HG03457 (cell line): ENCODE data around the gene ATG4C.
"Not testable (repeated sequence)": the region's sequence is repeated elsewhere in the genome, so short reads cannot be mapped to it uniquely, and the experiment has no call there.

ENCODE experiments used
- ATAC-seq: cut with Tn5 transposase; IDR thresholded peaks from one replicate; pipeline ENCODE4 v1.9.1; 2021; ENCODE audit warnings: moderate number of reproducible peaks; ENCODE audit not compliant: unreplicated experiment

The ATG4C gene, protein sequence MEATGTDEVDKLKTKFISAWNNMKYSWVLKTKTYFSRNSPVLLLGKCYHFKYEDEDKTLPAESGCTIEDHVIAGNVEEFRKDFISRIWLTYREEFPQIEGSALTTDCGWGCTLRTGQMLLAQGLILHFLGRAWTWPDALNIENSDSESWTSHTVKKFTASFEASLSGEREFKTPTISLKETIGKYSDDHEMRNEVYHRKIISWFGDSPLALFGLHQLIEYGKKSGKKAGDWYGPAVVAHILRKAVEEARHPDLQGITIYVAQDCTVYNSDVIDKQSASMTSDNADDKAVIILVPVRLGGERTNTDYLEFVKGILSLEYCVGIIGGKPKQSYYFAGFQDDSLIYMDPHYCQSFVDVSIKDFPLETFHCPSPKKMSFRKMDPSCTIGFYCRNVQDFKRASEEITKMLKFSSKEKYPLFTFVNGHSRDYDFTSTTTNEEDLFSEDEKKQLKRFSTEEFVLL

DNA sequence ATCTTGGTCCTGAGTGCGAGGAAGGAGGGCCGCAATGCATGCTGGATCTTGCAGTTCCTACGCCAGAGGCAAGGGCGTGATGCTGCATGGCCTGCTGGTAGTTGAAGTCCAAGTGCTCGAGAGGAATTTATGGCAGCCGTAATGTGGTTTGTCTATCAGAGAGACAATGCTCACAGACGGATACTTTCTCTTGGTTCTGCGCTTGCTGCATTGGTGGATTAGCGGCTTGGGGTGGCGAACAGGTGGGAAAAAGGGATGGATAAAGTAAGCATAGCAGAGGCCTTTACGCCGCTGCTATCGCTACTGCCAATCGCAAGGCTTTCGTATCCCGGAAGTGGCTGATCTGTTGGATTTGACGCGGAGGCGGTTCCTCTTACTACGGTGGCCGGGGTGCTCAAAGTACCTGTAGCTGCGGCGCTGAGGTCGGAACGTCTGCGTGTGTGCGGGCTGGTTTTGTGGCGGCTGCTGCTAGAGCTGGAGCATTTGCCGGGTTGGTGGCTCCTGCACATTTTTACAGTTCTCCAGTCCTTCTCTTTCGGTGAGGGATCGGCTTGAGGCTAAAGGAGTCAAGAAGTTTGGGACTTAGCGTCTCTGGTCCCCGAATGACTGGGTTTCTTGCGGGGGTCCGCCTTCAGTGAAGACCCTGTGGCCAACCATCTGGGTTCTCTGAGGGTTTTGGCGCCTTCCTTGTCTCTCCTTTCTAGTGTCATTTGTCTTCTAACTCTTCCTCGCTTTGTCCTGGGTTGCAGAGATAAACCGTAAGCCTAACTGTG lies at the start of gene ATG4C:
ATG4C (plus strand) TSS at position 397 of the 773 bp plus-strand sequence. CDS start 19,655 bp downstream, outside the sequence.
- ATAC-seq: peak; percentile 85

DNA sequence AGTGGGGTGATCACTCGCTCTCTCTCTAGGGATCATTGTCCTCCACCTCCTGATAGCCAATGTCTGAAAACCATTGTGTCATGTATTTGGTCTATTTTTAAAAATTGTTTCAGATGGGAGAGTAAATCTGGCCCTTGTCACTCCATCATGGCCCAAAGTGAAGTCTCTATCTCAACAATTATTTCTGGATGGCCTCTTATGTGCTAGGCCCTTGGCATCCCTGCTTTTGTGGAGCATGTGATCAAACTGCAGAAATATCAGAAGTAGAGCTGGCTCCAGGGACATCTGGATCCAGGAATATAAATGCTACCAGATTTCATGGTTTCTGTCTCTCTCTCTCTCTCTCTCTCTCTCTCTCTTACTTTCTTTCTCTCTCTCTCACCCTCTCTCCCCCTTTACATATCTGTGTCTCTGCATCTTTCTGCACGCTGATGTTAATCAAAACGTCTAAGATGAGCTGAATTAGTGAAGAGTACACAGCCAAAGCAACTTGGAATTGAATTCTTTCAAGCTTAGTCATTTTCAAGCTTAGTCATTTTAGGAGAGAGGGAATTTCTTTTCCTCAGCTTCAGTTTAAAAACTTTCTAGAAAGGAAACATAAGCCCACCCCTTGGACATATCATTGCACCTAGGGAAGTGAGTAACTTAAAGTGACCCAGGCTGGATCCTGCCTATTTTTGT lies 48.3 kb upstream of the ATG4C start:
- no peak for ATAC-seq

DNA sequence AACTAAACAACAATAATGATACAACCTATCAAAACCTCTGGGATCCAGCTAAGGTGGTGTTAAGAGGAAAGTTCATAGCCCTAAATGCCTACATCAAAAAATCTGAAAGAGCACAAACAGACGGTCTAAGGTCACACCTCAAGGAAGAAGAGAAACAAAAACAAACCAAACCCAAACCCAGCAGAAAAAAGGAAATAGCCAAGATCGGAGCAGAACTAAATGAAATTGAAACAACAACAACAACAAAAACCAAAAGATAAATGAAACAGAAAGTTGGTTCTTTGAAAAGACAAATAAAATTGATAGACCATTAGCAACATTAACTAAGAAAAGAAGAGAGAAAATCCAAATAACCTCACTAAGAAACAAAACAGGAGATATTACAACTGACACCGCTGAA lies 43.2 kb upstream of the ATG4C start:
- ATAC-seq: not testable (repeated sequence)

DNA sequence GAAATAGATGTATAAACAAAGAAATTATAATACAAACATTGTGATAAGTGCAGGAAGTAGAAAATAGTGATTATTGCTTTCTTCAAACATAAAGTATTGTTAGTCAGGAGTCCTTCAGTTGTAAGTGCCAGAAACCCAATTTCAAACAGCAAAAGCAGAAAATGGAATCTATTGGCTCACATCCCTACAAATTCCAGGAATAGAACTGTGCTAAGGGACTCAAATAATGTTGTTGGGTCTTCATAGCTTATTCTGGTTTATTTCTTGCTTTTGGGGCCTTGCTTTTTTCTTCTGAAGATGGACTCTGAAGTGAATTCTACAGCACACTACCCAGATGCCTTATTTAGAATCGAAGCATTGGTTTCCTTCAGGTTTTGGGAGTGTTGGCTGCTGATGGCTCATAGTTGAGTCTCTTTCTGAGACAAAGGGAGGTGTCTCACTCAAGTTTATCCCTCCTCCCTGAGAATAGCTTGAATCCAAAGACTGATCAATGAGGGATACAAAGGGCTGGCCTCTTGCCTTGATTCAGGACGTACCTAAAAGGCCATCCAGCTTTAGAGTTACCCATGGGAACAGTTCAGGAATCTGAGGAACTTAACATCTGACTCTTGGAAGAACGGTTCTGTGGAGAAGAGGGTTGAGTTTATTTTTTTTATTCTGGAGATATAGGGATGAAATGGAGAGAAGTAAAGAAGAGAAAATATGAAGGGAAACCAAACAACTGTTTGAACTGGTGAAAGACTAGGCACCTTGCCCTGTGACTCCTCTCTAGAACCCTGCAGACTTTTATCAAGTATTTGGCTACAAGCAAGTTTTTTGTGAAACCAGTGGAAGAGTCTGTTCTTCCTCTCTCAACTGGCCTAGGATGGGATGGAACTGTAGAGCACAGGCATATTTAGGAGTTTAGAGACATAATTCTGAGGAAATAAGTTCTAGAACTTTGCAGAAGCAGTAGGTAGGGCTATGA lies 39.0 kb upstream of the ATG4C start:
- no peak for ATAC-seq

DNA sequence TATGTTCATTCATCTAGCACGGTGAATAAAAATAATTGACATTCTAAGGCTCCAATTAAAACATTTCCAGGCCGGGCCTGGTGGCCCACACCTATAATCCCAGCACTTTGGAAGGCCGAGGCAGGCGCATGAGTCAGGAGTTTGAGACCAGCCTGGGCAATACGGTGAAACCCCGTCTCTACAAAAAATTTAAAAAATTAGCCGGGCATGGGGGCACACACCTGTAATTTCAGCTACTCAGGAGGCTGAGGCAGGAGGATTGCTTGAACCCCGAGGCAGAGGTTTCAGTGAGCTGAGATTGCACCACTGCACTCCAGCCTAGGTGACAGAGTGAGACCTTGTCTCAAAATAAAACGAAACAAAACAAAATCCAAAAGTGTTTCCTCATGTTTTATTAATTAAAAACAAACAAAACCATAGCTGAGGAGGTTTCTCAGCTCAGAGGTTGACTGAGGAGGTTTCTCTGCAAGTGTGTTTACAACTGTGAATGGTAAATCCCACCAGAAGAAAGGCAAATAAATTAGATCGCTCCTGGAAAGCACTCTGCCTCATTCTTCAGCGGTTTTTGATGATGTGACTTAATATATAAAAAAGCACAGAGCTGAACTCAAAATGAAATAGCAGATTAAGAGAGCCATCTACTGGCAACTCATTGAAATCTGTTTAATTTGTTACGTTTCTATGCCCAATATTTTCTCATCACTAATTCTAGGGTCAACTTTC lies 37.7 kb upstream of the ATG4C start:
- ATAC-seq: no peak

DNA sequence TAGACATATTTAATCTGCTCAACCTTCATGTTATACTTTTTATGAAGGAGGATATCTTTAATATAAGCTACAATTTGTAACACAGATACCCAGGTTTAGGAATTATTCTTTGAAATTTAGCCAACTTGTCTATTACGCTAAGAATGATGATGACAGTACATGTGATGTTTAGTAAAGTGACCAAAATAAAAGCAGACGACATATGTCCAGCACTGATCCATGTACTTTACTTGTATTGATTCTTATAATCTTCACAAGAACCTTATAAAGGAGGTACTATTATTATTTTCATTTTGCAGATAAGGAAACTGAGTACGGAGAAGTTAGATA lies 37.2 kb upstream of the ATG4C start:
- ATAC-seq: no peak

DNA sequence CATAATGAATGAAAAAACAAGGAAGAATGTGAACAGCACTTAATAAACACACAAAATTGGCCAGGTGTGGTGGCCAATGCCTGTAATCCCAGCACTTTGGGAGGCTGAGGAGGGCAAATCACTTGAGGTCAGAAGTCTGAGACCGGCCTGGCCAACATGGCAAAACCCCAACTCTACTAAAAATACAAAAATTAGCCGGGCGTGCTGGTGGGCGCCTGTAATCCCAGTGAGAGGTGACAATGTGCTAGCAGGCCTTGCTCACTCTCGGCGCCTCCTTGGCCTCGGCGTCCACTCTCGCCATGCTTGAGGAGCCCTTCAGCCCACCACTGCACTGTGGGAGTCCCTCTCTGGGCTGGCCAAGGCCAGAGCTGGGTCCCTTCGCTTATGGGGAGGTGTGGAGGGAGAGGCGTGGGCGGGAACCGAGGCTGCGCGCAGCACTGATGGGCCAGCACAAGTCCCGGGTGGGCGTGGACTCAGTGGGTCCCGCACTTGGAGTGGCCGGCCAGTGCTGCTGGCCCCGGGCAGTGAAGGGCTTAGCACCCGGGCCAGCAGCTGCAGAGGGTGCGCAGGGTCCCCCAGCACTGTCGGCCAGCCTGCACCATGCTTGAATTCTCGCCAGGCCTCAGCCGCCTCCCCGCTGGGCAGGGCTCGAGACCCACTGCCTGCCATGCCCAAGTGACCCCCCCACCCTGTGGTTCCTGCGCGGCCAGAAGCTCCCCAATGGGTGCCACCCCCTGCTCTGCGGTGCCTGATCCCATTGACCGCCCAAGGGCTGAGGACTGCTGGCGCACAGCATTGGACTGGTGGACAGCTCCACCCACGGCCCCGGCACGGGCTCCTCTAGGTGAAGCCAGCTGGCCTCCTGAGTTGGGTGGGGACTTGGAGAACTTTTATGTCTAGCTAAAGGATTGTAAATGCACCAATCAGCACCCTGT lies 30.6 kb upstream of the ATG4C start:
- ATAC-seq: no peak

DNA sequence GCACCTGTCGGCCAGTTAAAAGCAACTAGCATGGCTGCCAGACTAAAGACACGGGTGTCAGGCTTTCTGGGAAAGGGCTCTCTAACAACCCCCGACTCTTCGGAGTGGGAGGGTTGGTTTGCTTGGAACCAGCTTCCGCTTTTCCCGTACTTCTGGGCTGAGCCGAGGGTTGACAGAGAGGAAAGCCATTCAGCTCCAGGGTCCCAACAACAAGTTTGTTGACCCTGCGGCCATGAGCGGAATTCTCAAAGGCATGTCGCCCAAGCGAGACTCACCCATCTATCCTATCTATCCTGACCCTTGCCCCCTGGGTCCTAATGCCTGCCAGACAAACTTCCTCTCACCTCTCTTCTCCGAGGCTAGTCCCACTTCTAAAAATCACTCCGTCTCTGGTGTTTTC lies 29.0 kb upstream of the ATG4C start:
- not testable (repeated sequence) for ATAC-seq

DNA sequence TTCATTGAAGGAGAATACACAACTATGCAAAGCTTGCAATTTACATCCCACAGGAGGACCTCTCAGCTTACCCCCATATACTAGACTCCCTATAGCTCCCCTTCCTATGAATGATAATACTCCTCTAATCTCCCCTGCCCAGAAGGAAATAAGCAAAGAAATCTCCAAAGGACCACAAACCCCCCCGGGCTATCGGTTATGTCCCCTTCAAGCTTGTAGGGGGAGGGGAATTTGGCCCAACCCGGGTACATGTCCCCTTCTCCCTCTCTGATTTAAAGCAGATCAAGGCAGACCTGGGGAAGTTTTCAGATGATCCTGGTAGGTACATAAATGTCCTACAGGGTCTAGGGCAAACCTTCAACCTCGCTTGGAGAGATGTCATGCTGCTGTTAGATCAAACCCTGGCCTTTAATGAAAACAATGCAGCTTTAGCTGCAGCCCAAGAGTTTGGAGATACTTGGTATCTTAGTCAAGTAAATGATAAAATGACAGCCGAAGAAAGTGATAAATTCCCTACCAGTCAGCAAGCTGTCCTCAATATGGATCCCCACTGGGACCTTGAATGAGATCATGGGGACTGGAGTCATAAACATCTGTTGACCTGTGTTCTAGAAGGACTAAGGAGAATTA lies 27.6 kb upstream of the ATG4C start:
- ATAC-seq: not testable (repeated sequence)

DNA sequence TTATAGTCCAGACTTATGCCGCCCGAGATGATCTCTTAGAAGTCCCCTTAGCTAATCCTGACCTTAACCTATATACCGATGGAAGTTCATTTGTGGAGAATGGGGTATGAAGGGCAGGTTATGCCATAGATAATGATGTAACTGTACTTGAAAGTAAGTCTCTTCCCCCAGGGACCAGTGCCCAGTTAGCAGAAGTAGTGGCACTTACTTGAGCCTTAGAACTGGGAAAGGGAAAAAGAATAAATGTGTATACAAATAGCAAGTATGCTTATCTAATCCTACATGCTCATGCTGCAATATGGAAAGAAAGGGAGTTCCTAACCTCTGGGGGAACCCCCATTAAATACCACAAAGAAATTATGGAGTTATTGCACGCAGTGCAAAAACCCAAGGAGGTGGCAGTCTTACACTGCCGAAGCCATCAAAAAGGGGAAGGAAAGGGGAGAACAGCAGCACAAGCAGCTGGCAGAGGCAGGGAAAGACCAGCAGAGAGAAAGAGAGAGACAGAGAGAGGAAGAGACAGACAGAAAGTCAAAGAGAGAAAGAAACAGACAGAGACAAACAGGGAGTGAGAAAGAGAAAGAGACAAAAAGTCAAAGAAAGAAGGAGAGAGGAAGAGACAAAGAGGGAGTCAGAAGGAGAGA lies 24.6 kb upstream of the ATG4C start:
- not testable (repeated sequence) for ATAC-seq

DNA sequence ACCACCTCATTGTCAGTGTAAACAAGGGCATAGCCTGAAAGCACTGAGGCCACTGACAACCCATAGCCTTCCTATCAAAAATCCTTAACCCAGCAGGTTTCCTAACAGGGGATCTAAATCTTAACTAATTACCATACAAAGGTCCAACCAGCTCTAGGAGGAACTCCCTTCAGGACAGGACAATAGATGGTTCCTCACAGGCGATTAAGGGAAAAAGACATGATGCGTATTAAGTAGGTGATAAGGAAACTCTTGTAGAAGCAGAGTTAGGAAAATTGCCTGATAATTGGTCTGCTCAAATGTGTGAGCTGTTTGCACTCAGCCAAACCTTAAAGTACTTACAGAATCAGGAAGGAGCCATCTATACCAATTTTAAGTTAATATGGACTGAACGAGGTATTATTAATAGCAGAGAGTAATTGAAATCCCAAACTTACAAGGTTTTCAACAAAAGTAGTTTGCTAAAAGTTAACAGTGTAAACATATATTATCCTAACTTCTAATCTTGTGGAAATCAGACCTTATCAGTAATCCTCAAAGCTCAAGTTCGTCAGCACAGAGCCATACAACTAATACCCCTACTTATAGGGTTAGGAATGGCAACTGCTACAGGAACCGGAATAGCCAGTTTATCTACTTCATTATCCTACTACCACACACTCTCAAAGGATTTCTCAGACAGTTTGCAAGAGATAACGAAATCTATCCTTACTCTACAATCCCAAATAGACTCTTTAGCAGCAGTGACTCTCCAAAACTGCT lies 23.7 kb upstream of the ATG4C start:
- not testable (repeated sequence) for ATAC-seq

DNA sequence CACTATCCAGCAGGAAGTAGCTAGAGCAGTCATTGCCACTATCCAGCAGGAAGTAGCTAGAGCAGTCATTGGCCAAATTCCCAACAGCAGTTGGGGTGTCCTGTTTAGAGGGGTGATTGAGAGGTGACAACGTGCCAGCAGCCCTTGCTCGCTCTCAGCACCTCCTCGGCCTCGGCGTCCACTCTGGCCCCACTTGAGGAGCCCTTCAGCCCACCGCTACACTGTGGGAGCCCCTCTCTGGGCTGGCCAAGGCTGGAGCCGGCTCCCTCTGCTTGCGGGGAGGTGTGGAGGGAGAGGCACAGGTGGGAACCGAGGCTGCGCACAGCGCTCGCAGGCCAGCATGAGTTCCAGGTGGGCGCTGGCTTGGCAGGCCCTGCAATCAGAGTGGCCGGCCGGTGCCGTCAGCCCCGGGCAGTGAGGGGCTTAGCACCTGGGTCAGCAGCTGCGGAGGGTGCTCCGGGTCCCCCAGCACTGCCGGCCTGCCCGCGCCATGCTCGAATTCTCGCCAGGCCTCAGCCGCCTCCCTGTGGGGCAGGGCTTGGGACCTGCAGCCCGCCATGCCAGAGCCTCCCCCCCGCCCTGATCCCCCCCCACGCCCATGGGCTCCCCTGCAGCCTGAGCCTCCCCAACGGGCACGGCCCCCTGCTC lies 22.6 kb upstream of the ATG4C start:
- not testable (repeated sequence) for ATAC-seq

DNA sequence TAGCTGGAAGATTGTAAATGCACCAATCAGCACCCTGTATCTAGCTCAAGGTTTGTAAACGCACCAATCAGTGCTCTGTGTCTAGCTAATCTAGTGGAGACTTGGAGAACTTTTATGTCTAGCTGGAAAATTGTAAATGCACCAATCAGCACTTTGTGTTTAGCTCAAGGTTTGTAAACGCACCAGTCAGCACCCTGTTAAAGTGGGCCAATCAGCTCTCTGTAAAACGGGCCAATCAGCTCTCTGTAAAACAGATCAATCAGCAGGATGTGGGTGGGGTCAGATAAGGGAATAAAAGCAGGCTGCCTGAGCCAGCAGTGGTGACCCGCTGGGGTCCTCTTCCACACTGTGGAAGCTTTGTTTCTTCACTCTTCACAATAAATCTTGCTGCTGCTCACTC lies 21.9 kb upstream of the ATG4C start:
- not testable (repeated sequence) for ATAC-seq

DNA sequence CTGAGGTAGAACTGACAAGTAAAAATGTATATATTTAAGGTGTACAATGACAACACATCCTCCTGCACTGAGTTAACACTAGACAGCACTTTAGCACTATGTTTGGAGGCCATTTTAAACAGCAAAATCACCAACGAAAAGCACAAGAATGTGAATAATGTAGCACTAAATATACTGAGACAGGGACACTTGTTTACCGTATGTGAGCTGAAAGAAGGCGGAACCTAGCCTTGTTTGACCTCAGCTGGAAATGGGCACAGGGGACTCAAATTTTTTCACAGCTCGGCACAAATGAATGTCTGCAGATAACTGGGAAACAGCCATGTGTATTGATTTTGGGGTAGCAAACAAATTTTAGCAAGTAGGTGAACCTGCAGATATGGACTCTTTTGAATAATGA lies 18.0 kb upstream of the ATG4C start:
- ATAC-seq: no peak

DNA sequence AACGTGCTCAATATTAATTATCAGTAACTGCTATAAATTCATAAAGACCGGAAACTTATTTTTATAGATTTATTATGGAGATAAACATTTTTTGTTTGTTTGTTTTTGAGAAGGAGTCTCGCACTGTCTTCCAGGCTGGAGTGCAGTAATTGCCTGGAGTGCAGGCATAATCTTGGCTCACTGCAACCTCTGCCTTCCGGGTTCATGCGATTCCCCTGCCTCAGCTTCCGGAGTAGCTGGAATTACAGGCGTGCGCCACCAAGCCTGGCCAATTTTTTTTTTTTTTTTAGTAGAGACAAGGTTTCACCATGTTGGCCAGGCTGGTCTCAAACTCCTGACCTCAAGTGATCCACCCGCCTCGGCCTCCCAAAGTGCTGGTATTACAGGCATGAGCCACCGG lies 15.4 kb upstream of the ATG4C start:
- not testable (repeated sequence) for ATAC-seq

DNA sequence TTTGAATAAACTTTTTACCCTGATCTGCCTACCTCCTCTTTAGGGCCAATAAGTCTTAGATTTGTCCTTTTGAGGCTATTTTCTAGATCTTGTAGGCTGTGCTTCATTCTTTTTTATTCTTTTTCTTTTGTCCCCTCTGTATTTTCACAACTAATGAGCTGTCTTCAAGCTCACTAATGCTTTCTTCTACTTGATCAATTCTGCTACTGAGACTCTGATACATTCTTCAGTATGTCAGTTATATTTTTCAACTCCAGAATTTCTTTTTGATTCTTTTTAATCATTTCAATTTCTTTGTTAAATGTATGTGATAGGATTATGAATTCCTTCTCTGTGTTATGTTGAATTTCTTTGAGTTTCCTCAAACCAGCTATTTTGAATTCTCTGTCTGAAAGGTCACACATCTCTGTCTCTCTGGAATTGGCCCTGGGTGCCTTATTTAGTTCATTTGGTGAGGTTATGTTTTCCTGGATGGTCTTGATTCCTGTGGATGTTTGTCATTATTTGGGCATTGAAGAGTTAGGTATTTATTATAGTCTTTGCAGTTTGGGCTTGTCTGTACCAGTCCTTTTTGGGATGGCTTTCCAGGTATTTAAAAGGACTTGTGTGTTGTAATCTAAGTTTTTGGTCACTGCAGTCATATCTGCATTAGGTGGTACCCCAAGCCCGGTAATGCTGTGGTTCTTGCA lies 11.2 kb upstream of the ATG4C start:
- no peak for ATAC-seq
